ENCODE data around the gene ROR2. TPM values are rescaled to one million over a fixed set of nuclear protein-coding genes. Genes with fewer than 3 reads are reported as not detected.

Gene ROR2
- total and polyA plus RNA-seq, 4 experiments from 2014 or later = 0.17 to 0.31 (median 0.29) TPM; not detected in 1

DNA sequence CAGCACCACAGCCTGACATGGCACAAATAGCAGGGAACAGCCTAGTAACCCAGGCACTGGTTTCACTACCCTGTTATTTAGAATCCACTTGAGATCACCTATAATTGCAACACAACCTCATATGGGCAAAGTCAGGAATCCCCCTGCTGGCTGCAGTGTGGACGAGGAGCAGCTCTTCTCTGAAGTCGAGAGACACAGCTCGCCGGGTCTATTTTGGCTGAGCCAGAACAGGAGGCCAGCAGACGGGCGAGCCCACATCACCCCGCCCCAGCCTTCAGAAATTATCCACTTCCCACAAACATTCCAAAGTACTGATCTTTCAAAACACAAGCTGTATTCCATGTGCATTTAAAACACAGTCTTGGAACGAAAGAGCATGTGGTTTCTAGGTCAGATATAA is 179.0 kb downstream of the ROR2 start:
- intact Hi-C loops (cut with micrococcal nuclease) = no loop called here
- Mint-ChIP-seq H3K36me3 (no peaks in the 10 kb centered on the region), H3K9me3 (no peaks in the 10 kb centered on the region), H3K27ac (no peak overlapping the region), H3K4me3 (no peak overlapping the region), H3K4me1 (peaks cover 0 to 4% (median 2%) of the 10 kb centered on the region in 4 donors), H3K27me3 (peaks cover 31 to 37% of the 10 kb centered on the region in 2 donors)
- H3K27me3 ChIP-seq (ENCODE audit: insufficient read depth, low read length) = no peaks in the 10 kb centered on the region
- no peaks in the 10 kb centered on the region for H3K36me3 ChIP-seq (ENCODE audit: insufficient read depth, low read length)
- H3K9me3 ChIP-seq (ENCODE audit: control insufficient read depth in 1 of 2, low read length in 2 of 2) = no peaks in the 10 kb centered on the region
- no peak overlapping the region for H3K4me3 ChIP-seq (ENCODE audit: low read length in 2 of 2)
- no peak overlapping the region for H3K27ac ChIP-seq (ENCODE audit: low read depth, low read length)
- POLR2A ChIA-PET (ENCODE audit: partially characterized antibody) = no interaction called here
- H3K4me1 ChIP-seq (ENCODE audit: insufficient read depth, low read length) = no peaks in the 10 kb centered on the region
- DNase-seq = no peak
- CTCF ChIA-PET (ENCODE audit: partially characterized antibody) = interaction anchor here (1.5 to 4.4 kb wide), 3 partner anchors 10 to 856 kb away, joined by 4 to 20 read pairs (median 4); no protein-coding TSS in a partner anchor

- H3K4me3 Mint-ChIP-seq = no peak overlapping the region
Observed at GRCh38 chr9:91770229-91770628, 179.8 kb downstream of the ROR2 start.

DNA sequence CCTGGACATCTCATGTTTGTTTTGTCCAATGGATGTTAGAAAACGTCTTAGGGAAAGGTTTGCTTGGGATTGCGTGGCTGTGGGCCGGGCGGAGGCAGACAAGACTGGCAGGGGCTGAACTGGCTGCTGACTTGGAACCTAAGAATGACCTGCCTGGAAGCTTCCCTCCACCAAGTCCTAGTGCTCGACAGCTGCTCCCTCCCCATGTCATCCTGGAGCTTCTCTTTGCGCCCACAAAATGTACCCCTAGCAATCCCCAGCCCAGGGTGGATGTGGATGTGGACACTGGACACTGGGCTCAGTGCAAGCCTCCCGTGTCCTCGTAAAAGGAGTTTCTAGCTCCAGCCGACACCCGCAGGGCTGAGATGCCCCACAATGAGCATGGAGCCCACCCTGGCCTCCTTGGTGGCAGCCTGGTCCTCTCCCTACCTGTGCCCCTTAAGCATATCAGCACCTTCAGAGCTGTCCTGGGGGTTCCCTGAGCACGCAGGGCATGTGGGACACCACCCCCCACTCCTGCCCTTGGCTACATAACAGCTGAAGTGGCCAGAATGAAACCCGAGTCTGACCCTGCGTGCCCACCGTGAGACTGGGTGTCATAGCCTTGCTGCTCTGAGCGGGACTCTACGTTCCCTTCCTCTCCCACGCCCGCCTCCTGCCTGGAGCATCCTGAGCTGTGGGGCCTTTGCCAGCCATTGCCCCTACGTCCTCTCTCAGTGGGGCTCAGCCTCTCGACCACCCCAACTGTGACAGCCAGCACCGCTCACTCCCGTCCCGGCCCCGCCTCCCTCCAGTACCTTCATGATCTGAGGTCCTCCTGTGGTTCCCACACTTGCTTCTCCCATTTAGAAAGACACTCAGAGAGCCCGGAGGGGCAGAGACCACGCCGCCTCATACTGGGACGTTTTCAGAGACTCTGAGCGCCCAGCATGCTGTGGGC is 180.8 kb downstream of the ROR2 start:
- H3K27me3 Mint-ChIP-seq = peaks cover 32 to 33% of the 10 kb centered on the region in 2 donors
- no peak overlapping the region for H3K4me3 ChIP-seq (ENCODE audit: low read length in 2 of 2)
- no peak overlapping the region for H3K27ac Mint-ChIP-seq
- DNase-seq = no peak
- no peak overlapping the region for H3K27ac ChIP-seq (ENCODE audit: low read depth, low read length)
- no peak overlapping the region for H3K4me3 Mint-ChIP-seq
- peaks cover 0 to 10% (median 4%) of the 10 kb centered on the region in 8 donors for H3K9me3 Mint-ChIP-seq
- no peaks in the 10 kb centered on the region for H3K4me1 ChIP-seq (ENCODE audit: insufficient read depth, low read length)
- ChIA-PET CTCF (ENCODE audit: partially characterized antibody) (interaction anchor here (1.0 kb wide), 1 partner anchor 9 kb away, joined by 3 read pairs; no protein-coding TSS in a partner anchor), POLR2A (ENCODE audit: partially characterized antibody) (no interaction called here)
- intact Hi-C loops (cut with micrococcal nuclease) = no loop called here
- no peaks in the 10 kb centered on the region for H3K4me1 Mint-ChIP-seq
- no peaks in the 10 kb centered on the region for H3K9me3 ChIP-seq (ENCODE audit: control insufficient read depth in 1 of 2, low read length in 2 of 2)
- no peaks in the 10 kb centered on the region for H3K27me3 ChIP-seq (ENCODE audit: insufficient read depth, low read length)
- H3K36me3 ChIP-seq (ENCODE audit: insufficient read depth, low read length) = no peaks in the 10 kb centered on the region
- H3K36me3 Mint-ChIP-seq = no peaks in the 10 kb centered on the region

More at GRCh38 chr9:91770229-91770628, 179.8 kb downstream of the ROR2 start:
- no peaks in the 10 kb centered on the region for H3K4me1 Mint-ChIP-seq
- Histone ChIP-seq H3K36me3 (ENCODE audit: insufficient read depth, low read length) (no peaks in the 10 kb centered on the region), H3K4me1 (ENCODE audit: insufficient read depth, low read length) (no peaks in the 10 kb centered on the region), H3K27me3 (ENCODE audit: insufficient read depth, low read length) (no peaks in the 10 kb centered on the region), H3K4me3 (ENCODE audit: low read length in 2 of 2) (no peak overlapping the region), H3K27ac (ENCODE audit: low read depth, low read length) (no peak overlapping the region), H3K9me3 (ENCODE audit: control insufficient read depth in 1 of 2, low read length in 2 of 2) (no peaks in the 10 kb centered on the region)
- H3K27me3 Mint-ChIP-seq = peaks cover 31 to 37% of the 10 kb centered on the region in 2 donors
- no peak for DNase-seq
- CTCF ChIA-PET (ENCODE audit: partially characterized antibody) = interaction anchor here (1.9 kb wide), 1 partner anchor 855 kb away, joined by 4 read pairs; no protein-coding TSS in a partner anchor
- intact Hi-C loops (cut with micrococcal nuclease) = no loop called here
- peaks cover 0 to 2% (median under 1%) of the 10 kb centered on the region in 8 donors for H3K9me3 Mint-ChIP-seq
- no peaks in the 10 kb centered on the region for H3K36me3 Mint-ChIP-seq
- POLR2A ChIA-PET (ENCODE audit: partially characterized antibody) = no interaction called here
- no peak overlapping the region for H3K27ac Mint-ChIP-seq

- POLR2A ChIA-PET (ENCODE audit: partially characterized antibody) = no interaction called here
- Histone ChIP-seq H3K36me3 (ENCODE audit: insufficient read depth, low read length) (no peaks in the 10 kb centered on the region), H3K4me3 (ENCODE audit: low read length in 2 of 2) (no peak overlapping the region), H3K27ac (ENCODE audit: low read depth, low read length) (no peak overlapping the region), H3K9me3 (ENCODE audit: control insufficient read depth in 1 of 2, low read length in 2 of 2) (no peaks in the 10 kb centered on the region), H3K4me1 (ENCODE audit: insufficient read depth, low read length) (no peaks in the 10 kb centered on the region), H3K27me3 (ENCODE audit: insufficient read depth, low read length) (no peaks in the 10 kb centered on the region)
- no peak for DNase-seq
- H3K9me3 Mint-ChIP-seq = peaks cover 0 to 11% (median 4%) of the 10 kb centered on the region in 8 donors
- no peaks in the 10 kb centered on the region for H3K36me3 Mint-ChIP-seq
- no peak overlapping the region for H3K27ac Mint-ChIP-seq
- no peak overlapping the region for H3K4me3 Mint-ChIP-seq
- H3K4me1 Mint-ChIP-seq = no peaks in the 10 kb centered on the region
- H3K27me3 Mint-ChIP-seq = peaks cover 29 to 30% of the 10 kb centered on the region in 2 donors
- CTCF ChIA-PET (ENCODE audit: partially characterized antibody) = interaction anchor here (1.0 kb wide), 1 partner anchor 10 kb away, joined by 3 read pairs; no protein-coding TSS in a partner anchor
- intact Hi-C loops (cut with micrococcal nuclease) = no loop called here
Observed at GRCh38 chr9:91768507-91768906, 181.5 kb downstream of the ROR2 start.

GRCh38 chr9:91766315-91767069 is 183.5 kb downstream of the ROR2 start:
- no peak overlapping the region for H3K27ac ChIP-seq (ENCODE audit: low read depth, low read length)
- no peaks in the 10 kb centered on the region for H3K9me3 ChIP-seq (ENCODE audit: control insufficient read depth in 1 of 2, low read length in 2 of 2)
- H3K9me3 Mint-ChIP-seq = peaks cover 0 to 20% (median 8%) of the 10 kb centered on the region in 8 donors
- no peaks in the 10 kb centered on the region for H3K27me3 ChIP-seq (ENCODE audit: insufficient read depth, low read length)
- peaks cover 25 to 27% of the 10 kb centered on the region in 2 donors for H3K27me3 Mint-ChIP-seq
- peak overlapping the region in 1 of 7 donors; percentile 13 for H3K27ac Mint-ChIP-seq
- no peaks in the 10 kb centered on the region for H3K4me1 Mint-ChIP-seq
- H3K36me3 ChIP-seq (ENCODE audit: insufficient read depth, low read length) = no peaks in the 10 kb centered on the region
- no peaks in the 10 kb centered on the region for H3K4me1 ChIP-seq (ENCODE audit: insufficient read depth, low read length)
- CTCF ChIA-PET (ENCODE audit: partially characterized antibody) = interaction anchor here (1.6 to 2.7 kb wide), 3 partner anchors 8 to 40 kb away, joined by 4 to 7 read pairs (median 5); no protein-coding TSS in a partner anchor
- POLR2A ChIA-PET (ENCODE audit: partially characterized antibody) = no interaction called here
- no peak overlapping the region for H3K4me3 Mint-ChIP-seq
- intact Hi-C loops (cut with micrococcal nuclease) = no loop called here
- H3K4me3 ChIP-seq (ENCODE audit: low read length in 2 of 2) = no peak overlapping the region
- no peaks in the 10 kb centered on the region for H3K36me3 Mint-ChIP-seq
- DNase-seq = no peak

DNA sequence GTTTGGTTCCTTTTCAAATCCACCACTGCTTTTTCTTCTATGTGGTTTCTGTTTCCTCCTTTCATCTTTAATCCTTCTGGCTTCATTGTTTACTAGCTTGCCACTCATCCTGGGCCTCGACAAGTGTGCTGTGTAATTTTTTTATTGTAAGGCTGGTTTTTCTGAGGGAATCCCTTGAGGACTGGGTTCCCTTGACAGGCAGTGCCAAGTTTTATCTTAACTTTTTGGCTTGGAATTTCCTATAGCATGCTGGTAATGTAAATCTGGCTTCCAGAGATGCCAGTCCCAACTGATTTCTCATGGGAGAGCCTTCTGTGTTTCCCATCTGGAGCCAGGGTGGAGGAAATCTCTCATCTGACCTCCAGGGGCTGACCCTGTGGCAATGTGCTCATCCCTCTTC is 184.7 kb downstream of the ROR2 start:
- Histone ChIP-seq H3K4me1 (ENCODE audit: insufficient read depth, low read length) (no peaks in the 10 kb centered on the region), H3K27me3 (ENCODE audit: insufficient read depth, low read length) (no peaks in the 10 kb centered on the region), H3K9me3 (ENCODE audit: control insufficient read depth in 1 of 2, low read length in 2 of 2) (no peaks in the 10 kb centered on the region), H3K27ac (ENCODE audit: low read depth, low read length) (no peak overlapping the region), H3K36me3 (ENCODE audit: insufficient read depth, low read length) (no peaks in the 10 kb centered on the region), H3K4me3 (ENCODE audit: low read length in 2 of 2) (no peak overlapping the region)
- ChIA-PET POLR2A (ENCODE audit: partially characterized antibody) (no interaction called here), CTCF (ENCODE audit: partially characterized antibody) (interaction anchor here (1.6 to 2.7 kb wide), 3 partner anchors 9 to 38 kb away, joined by 4 to 7 read pairs (median 5); no protein-coding TSS in a partner anchor)
- Mint-ChIP-seq H3K4me1 (no peaks in the 10 kb centered on the region), H3K27ac (no peak overlapping the region), H3K27me3 (peaks cover 25 to 27% of the 10 kb centered on the region in 2 donors), H3K9me3 (peaks cover 0 to 25% (median 9%) of the 10 kb centered on the region in 8 donors), H3K36me3 (no peaks in the 10 kb centered on the region), H3K4me3 (no peak overlapping the region)
- intact Hi-C loops (cut with micrococcal nuclease) = no loop called here
- no peak for DNase-seq

GRCh38 chr9:91764661-91765060 is 185.4 kb downstream of the ROR2 start:
- no peaks in the 10 kb centered on the region for H3K36me3 ChIP-seq (ENCODE audit: insufficient read depth, low read length)
- H3K27me3 ChIP-seq (ENCODE audit: insufficient read depth, low read length) = no peaks in the 10 kb centered on the region
- no peaks in the 10 kb centered on the region for H3K4me1 ChIP-seq (ENCODE audit: insufficient read depth, low read length)
- Mint-ChIP-seq H3K4me1 (no peaks in the 10 kb centered on the region), H3K27ac (no peak overlapping the region), H3K4me3 (no peak overlapping the region), H3K36me3 (no peaks in the 10 kb centered on the region), H3K27me3 (peaks cover 22 to 23% of the 10 kb centered on the region in 2 donors), H3K9me3 (peaks cover 0 to 25% (median 9%) of the 10 kb centered on the region in 8 donors)
- DNase-seq = no peak
- no peaks in the 10 kb centered on the region for H3K9me3 ChIP-seq (ENCODE audit: control insufficient read depth in 1 of 2, low read length in 2 of 2)
- CTCF ChIA-PET (ENCODE audit: partially characterized antibody) = interaction anchor here (2.0 to 2.7 kb wide), 2 partner anchors 12 to 38 kb away, joined by 4 to 7 read pairs; no protein-coding TSS in a partner anchor
- POLR2A ChIA-PET (ENCODE audit: partially characterized antibody) = no interaction called here
- intact Hi-C loops (cut with micrococcal nuclease) = no loop called here
- H3K27ac ChIP-seq (ENCODE audit: low read depth, low read length) = no peak overlapping the region
- H3K4me3 ChIP-seq (ENCODE audit: low read length in 2 of 2) = no peak overlapping the region
